ENCODE results near the gene PLPP6.

PLPP6 gene

GRCh38 chr9:4701526-4701925, 39.4 kb downstream of the PLPP6 start:
- TF ChIP-seq CTCF (IDR thresholded peaks at IDR 0.05; ENCODE audit: low read depth, low read length) = no peak
- DNase-seq (ENCODE audit: low read depth in 2 of 2) = no peak
- H3K4me3 ChIP-seq (replicated peaks in 1 of 2; ENCODE audit: low read depth in 2 of 2, low read length in 2 of 2) = no peak overlapping the region

- DNase-seq (ENCODE audit: low read depth in 2 of 2) = peak in 1 of 2 donors; percentile 11
- no peak overlapping the region for H3K4me3 ChIP-seq (replicated peaks in 1 of 2; ENCODE audit: low read depth in 2 of 2, low read length in 2 of 2)
- TF ChIP-seq CTCF (IDR thresholded peaks at IDR 0.05; ENCODE audit: low read depth, low read length) = no peak
These were observed 42.0 kb downstream of the PLPP6 start for GRCh38 chr9:4704129-4704528.

GRCh38 chr9:4706021-4706420, 43.9 kb downstream of the PLPP6 start:
- H3K4me3 ChIP-seq (replicated peaks in 1 of 2; ENCODE audit: low read depth in 2 of 2, low read length in 2 of 2) = no peak overlapping the region
- DNase-seq (ENCODE audit: low read depth in 2 of 2) = no peak
- no peak for TF ChIP-seq CTCF (IDR thresholded peaks at IDR 0.05; ENCODE audit: low read depth, low read length)

GRCh38 chr9:4706971-4707622, 45.0 kb downstream of the PLPP6 start:
- DNase-seq (ENCODE audit: low read depth in 2 of 2) = no peak
- no peak for TF ChIP-seq CTCF (IDR thresholded peaks at IDR 0.05; ENCODE audit: low read depth, low read length)

GRCh38 chr9:4709380-4709779, 47.3 kb downstream of the PLPP6 start:
- DNase-seq (ENCODE audit: low read depth in 2 of 2) = no peak
- no peak for TF ChIP-seq CTCF (IDR thresholded peaks at IDR 0.05; ENCODE audit: low read depth, low read length)
- no peak overlapping the region for H3K4me3 ChIP-seq (replicated peaks in 1 of 2; ENCODE audit: low read depth in 2 of 2, low read length in 2 of 2)

More at GRCh38 chr9:4706971-4707622, 45.0 kb downstream of the PLPP6 start:
- no peak overlapping the region for H3K4me3 ChIP-seq (replicated peaks in 1 of 2; ENCODE audit: low read depth in 2 of 2, low read length in 2 of 2)

- H3K4me3 ChIP-seq (replicated peaks in 1 of 2; ENCODE audit: low read depth in 2 of 2, low read length in 2 of 2) = no peak overlapping the region
- TF ChIP-seq CTCF (IDR thresholded peaks at IDR 0.05; ENCODE audit: low read depth, low read length) = no peak
- no peak for DNase-seq (ENCODE audit: low read depth in 2 of 2)
These were observed 51.8 kb downstream of the PLPP6 start for GRCh38 chr9:4713849-4714248.
